Measurements from ENCODE around the gene MLXIP.
A peak's percentile ranks its signal among the peaks of the same experiment; 100 is the strongest.
"Not testable (repeated sequence)": the region's sequence is repeated elsewhere in the genome, so short reads cannot be mapped to it uniquely, and the experiment has no call there.

Gene MLXIP

GRCh38 chr12:122150127-122150681, 71.6 kb downstream of the MLXIP start:
- DNase-seq, result no peak

GRCh38 chr12:122152754-122153153, 74.2 kb downstream of the MLXIP start:
- no peak for DNase-seq

GRCh38 chr12:122155705-122156104, 77.1 kb downstream of the MLXIP start:
- DNase-seq, result no peak

GRCh38 chr12:122158700-122159285, 80.2 kb downstream of the MLXIP start:
- no peak for DNase-seq

GRCh38 chr12:122159882-122160281, 81.3 kb downstream of the MLXIP start:
- DNase-seq, result no peak

- no peak for DNase-seq
These were observed 82.2 kb downstream of the MLXIP start for GRCh38 chr12:122160761-122161160.

GRCh38 chr12:122161682-122162081, 83.1 kb downstream of the MLXIP start:
- no peak for DNase-seq

GRCh38 chr12:122162976-122163375, 84.4 kb downstream of the MLXIP start:
- no peak for DNase-seq

- peak; percentile 73 for DNase-seq
These were observed 88.1 kb downstream of the MLXIP start for GRCh38 chr12:122166422-122167349.

GRCh38 chr12:122167356-122167925, 88.9 kb downstream of the MLXIP start:
- no peak for DNase-seq

GRCh38 chr12:122168492-122168891, 89.9 kb downstream of the MLXIP start:
- no peak for DNase-seq

- no peak for DNase-seq
These were observed 92.8 kb downstream of the MLXIP start for GRCh38 chr12:122171399-122171798.

- no peak for DNase-seq
These were observed 93.8 kb downstream of the MLXIP start for GRCh38 chr12:122172262-122172939.

GRCh38 chr12:122174155-122174845, 95.7 kb downstream of the MLXIP start, which contains the start of gene IL31:
Gene IL31, minus strand, starts transcription at chr12:122174221. Its CDS starts 49 bp downstream, at chr12:122174172.
- no peak for DNase-seq

GRCh38 chr12:122176473-122176872, 97.9 kb downstream of the MLXIP start:
- not testable (repeated sequence) for DNase-seq

GRCh38 chr12:122182887-122183587, 104.5 kb downstream of the MLXIP start, which contains the start of gene LRRC43:
Gene LRRC43, plus strand, starts transcription at chr12:122183123. Its CDS starts 22 bp downstream, at chr12:122183145.
- peak; percentile 90 for DNase-seq

- DNase-seq, result no peak
These were observed 105.0 kb downstream of the MLXIP start for GRCh38 chr12:122183588-122183940.

GRCh38 chr12:122184517-122184916, 106.0 kb downstream of the MLXIP start:
- no peak for DNase-seq

GRCh38 chr12:122185079-122185478, 106.5 kb downstream of the MLXIP start:
- no peak for DNase-seq

GRCh38 chr12:122185494-122186082, 107.0 kb downstream of the MLXIP start:
- no peak for DNase-seq

- DNase-seq, result no peak
These were observed 108.9 kb downstream of the MLXIP start for GRCh38 chr12:122187466-122187865.

Data from islet precursor cell (in vitro differentiated cells).